Ureter (tissue), 1 donor: Measurements from ENCODE around the gene TFRC. TPM values are rescaled to one million over a fixed set of nuclear protein-coding genes. Genes with fewer than 3 reads are reported as not detected.
A peak's percentile ranks its signal among the peaks of the same experiment; 100 is the strongest.
"Not testable (repeated sequence)": the region's sequence is repeated elsewhere in the genome, so short reads cannot be mapped to it uniquely, and the experiment has no call there.

Experiments
- DNase-seq: peaks from one replicate; pipeline ENCODE4 v3.0.0-alpha.2; 2020; ENCODE audit warnings: low spot score
- total RNA-seq: library from RNA; stranded (reverse); gene quantifications from one replicate; pipeline ENCODE4 v1.2.4, GENCODE V29; 2023
- donor health status: DM: yes; HTN: yes; CAD: no.

The TFRC gene
- total RNA-seq, 1 donor from 2014 or later = 89.1 TPM

GRCh38 chr3:196081002-196081833 lies 672 bp downstream of the TFRC start:
- peak; percentile 70 for DNase-seq

- not testable (repeated sequence) for DNase-seq
Observed at GRCh38 chr3:196080101-196080846, 1.6 kb downstream of the TFRC start.

GRCh38 chr3:196079682-196080081 lies 2.2 kb downstream of the TFRC start:
- DNase-seq = no peak

GRCh38 chr3:196075013-196075412 lies 6.9 kb downstream of the TFRC start:
- DNase-seq = no peak

GRCh38 chr3:196073255-196073753 lies 8.6 kb downstream of the TFRC start:
- DNase-seq = peak; percentile 60

- DNase-seq = no peak
Observed at GRCh38 chr3:196072313-196072712, 9.6 kb downstream of the TFRC start.

GRCh38 chr3:196068812-196069211 lies 13.1 kb downstream of the TFRC start:
- not testable (repeated sequence) for DNase-seq

- DNase-seq = no peak
Observed at GRCh38 chr3:196067439-196067838, 14.5 kb downstream of the TFRC start.

GRCh38 chr3:196063971-196064370 lies 17.9 kb downstream of the TFRC start:
- DNase-seq = no peak

GRCh38 chr3:196063456-196063855 lies 18.4 kb downstream of the TFRC start:
- DNase-seq = no peak

- DNase-seq = no peak
Observed at GRCh38 chr3:196063049-196063448, 18.8 kb downstream of the TFRC start.

GRCh38 chr3:196060834-196061233 lies 21.1 kb downstream of the TFRC start:
- no peak for DNase-seq

- no peak for DNase-seq
Observed at GRCh38 chr3:196057760-196058331, 24.0 kb downstream of the TFRC start.

- not testable (repeated sequence) for DNase-seq
Observed at GRCh38 chr3:196056371-196056770, 25.5 kb downstream of the TFRC start.

- DNase-seq = no peak
Observed at GRCh38 chr3:196055683-196056270, 26.1 kb downstream of the TFRC start.

- DNase-seq = no peak
Observed at GRCh38 chr3:196055240-196055639, 26.6 kb downstream of the TFRC start.

- DNase-seq = no peak
Observed at GRCh38 chr3:196054661-196055060, 27.2 kb downstream of the TFRC start.

- no peak for DNase-seq
Observed at GRCh38 chr3:196053487-196053886, 28.4 kb downstream of the TFRC start.

GRCh38 chr3:196051282-196052076 lies 30.4 kb downstream of the TFRC start:
- no peak for DNase-seq

- no peak for DNase-seq
Observed at GRCh38 chr3:196050597-196050996, 31.3 kb downstream of the TFRC start.

- DNase-seq = no peak
Observed at GRCh38 chr3:196049653-196050052, 32.2 kb downstream of the TFRC start.
